ENCODE results near the gene FOXP1. TPM values are rescaled to one million over a fixed set of nuclear protein-coding genes. Genes with fewer than 3 reads are reported as not detected.

The FOXP1 gene
- total RNA-seq, 1 donor from 2014 or later, result 74.2 TPM

DNA sequence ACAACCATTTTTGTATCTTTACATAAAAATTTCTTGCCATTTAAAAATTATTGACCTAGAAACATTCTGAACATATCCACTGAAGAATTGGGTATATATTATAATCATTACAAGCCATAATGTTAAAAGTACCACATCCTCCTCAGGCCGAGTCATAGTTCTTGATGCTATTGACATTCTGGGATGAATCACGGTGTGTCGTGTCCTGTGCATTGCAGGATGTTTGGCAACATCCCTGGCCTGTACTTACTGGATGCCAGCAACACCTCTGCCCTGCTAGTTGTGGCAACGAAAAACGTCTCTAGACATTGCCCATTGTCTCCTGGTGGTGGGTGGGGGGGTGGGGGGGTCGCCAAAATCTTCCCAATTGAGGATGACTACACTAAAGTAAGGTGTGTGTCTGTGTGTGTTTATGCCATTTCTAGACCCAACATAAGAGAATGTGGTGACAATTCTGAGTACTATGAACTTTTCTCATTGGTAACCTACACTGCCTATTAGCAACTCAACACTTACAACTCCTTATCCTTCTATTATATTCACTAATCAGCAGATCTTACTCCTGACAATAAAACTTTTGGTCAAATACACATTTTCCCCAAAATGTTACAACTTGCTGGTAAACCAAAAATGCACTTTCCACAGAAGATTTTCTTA lies 471.6 kb downstream of the FOXP1 start:
- DNase-seq (ENCODE audit: low spot score), result no peak

DNA sequence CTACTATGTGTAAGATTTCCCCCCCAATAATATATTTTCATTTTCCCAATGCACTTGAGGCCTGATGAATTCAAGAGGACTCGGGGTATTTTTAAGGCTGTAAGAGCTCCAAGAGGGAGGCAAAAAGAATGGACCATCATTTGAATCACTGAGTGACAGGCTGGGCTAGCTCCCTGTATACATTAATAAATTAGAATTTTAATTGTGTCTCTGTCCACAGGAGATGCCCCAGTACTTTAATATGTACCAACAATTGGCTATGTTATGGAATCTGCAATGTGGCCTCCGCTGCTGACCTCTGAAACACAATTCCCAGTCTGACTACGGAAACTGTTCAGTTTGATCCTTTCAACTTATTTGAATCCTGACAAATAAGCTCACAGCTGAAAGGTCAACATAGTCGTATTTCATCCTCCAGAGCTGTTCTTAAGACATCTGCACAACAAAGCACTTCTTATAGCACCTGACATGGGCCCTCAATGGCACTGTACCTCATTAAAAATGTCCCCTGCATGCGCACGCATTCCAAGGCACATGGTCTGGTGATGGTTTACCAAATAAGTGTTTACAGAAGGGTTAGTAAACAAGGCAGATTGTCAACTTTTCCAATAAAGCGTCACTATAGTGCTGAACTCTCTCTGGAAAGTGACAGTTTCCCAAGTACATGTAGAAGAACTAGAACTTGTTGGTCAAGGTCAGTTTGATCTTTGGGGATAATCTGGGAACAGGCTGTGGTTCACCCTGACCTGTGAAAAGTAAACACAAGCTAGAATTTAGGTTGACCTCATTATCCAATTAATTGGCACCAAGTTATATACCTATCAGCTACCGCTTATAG lies 472.9 kb downstream of the FOXP1 start:
- no peak for DNase-seq (ENCODE audit: low spot score)

DNA sequence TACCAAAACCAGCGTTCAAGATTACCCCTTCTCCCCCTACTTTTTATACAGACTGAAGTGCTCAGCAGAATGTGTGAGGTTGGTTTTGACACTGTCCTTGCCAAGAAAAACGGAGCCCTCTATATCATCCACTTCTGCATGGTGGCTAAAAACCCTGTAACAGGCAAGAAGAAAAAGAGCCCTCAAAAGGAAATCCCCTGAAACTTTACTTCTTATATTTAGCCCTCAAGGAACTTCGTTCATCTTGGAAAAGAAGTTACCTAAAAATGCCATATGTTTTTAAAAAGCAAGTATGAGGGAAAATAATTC lies 473.6 kb downstream of the FOXP1 start:
- DNase-seq (ENCODE audit: low spot score), result no peak

DNA sequence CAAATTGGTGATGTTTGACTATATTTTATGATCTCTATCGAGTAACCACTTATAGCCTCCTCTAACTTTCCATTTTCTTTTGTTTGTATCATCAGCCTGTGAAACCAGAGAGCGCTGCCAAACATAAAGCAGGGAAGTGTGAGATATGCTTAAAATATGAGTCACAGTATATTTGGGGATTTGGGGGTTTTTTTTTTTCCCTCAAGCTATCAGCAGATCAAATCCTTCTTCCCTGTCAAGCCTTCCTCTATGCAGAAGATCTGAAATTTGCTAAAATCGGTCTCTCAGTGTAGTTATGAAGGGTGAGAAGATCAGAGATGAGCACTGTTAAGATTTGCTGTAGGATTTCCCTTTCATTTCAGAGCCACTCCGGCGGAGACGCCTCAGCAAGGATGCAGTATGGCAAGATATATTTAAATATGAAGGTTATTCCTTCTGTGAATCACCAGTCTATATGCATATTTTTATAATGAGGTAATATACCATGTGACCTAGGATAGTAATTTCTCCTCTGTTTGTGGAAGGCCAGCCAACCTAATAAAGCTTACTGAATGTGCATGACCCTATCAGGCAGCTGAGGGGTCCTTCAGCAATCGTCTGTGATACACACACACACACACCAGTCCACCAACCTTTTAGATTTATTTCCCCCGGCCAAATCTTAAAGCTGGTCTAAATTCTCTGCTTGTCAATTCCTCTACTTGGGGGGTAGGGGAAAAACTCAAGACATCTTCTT lies 474.1 kb downstream of the FOXP1 start:
- no peak for DNase-seq (ENCODE audit: low spot score)

DNA sequence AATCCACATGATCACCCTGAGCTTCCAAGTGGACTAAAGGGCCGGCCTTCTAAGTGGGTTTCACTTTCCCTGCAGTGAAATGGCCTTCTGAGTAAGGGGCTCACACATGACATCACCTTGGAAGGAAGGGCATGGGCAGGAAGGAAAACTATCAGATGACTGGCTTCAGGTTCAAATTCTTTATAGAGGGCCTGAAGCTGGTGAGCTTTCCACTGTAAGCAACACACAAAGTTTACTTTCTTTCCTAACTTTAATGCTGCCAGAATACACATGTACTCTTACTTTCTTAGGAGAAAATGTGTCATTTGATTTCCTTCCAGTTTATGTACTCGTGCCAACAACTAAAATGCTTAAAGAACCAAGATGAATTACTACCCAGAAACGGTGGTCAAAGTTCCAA lies 475.6 kb downstream of the FOXP1 start:
- no peak for DNase-seq (ENCODE audit: low spot score)

DNA sequence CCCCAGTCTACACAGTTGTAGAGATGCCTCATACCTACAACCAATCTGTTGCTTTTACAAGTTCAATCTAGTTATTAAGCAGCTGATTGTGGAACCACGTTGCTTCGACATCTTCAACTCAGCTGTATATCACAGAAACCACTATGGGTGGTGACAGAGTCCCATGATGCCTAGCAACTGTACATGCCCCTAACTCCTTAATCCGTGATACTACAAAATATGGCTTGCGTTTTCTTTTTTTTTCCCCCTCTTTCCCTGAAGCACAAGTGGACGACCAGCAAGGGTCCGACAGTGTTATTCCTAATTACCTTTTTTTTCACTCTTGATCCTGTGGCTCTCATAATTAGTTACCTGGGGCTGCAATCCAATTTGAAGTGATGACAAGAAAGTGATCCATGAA lies 478.6 kb downstream of the FOXP1 start:
- no peak for DNase-seq (ENCODE audit: low spot score)

DNA sequence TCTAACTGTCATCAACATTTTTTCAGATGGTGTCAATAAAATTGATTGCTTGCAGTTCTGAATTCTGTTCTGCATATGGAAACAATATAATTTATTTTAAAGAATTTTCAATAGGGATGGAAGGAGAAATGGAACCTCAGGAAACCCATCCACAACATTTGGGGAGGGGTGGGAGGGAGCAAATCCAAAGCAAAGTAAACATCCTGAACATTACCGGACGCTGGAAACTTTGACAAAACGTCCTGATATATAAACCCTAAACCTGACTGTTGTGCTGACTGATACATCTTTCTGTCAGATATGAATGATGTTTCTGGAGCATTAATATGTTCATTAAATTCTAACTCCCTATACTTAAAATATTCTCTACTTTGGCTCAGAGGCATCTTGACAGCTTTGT lies 479.0 kb downstream of the FOXP1 start:
- no peak for DNase-seq (ENCODE audit: low spot score)

DNA sequence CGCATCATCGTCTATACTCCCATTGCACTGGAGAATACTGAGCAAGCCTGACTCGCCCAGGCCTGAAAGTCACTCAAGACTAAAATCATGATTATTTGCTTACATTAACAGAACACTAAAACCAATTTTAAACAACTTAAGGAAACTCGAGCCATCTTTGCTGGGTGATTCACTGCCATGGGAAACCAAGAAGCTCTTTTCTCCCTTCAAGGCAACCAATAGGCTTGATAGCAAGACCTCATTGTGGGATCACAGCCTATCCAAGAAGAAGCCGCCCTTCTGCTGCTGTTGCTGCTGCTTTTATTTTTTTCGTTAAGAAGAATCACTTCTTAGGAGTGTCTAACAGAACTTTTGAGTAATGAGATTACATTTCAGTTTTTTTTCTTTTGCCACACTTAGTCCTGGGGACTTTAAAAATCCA lies 479.4 kb downstream of the FOXP1 start:
- DNase-seq (ENCODE audit: low spot score), result no peak

DNA sequence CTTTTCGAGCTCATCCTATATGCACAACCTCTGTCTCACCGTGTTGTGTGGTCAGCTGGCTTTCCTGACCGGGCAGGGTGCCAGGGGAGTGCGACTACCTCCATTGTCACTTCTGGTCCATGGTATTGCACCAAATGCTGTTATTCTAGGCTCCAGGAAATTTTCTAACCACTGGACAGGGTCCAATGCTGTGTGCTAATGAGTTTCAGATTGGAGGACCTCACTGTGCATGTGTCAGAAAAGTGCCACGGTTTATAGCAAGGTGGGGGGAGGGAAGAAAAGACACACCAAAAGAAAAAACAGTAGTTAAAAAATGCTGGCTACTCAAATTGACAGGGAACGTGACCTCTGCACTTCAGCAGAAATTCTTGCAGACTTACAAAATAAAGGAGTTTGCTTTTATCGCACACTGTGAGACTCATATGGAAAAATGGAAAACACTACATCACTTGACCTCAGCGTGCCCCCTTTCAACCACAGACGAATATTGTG lies 480.1 kb downstream of the FOXP1 start:
- no peak for DNase-seq (ENCODE audit: low spot score)

DNA sequence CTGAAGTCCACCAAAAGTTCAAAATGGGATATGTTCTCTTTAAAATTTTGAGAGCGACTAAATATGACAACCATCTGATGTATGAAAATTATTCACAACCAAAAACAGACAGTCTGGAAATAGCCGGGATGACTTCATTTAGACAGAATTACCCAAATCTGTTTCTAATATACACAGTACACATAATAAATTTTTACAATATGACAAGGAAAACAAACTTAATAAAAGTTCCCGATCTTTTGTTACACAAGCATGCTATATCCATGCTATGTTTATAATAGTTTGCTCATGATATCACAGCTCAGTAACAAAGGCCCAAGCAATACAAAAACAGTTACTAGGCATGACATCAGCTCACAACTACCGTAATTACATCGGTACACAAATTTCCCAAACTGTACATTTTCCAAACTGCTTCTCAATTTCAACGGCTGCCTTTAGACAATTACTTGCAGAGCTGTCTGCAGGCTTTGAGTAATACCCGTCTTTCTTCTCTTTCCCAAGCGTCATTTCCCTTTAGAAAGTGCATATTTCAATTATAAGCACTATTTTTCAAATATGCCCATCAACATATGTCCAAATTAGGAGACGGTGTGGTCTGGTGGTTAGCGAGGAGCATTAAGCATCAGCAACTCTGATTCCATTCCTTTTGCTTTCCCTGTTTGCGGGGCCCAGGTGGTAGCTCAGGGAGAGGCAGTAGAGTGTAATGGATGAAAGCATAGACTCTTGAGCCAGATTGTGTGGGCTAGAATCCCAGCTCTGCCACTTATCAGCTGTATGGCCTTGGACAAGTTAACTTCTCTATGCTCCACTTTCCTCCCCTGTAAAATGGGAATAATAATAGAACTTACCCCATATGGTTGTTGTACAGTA lies 481.2 kb downstream of the FOXP1 start:
- no peak for DNase-seq (ENCODE audit: low spot score)

DNA sequence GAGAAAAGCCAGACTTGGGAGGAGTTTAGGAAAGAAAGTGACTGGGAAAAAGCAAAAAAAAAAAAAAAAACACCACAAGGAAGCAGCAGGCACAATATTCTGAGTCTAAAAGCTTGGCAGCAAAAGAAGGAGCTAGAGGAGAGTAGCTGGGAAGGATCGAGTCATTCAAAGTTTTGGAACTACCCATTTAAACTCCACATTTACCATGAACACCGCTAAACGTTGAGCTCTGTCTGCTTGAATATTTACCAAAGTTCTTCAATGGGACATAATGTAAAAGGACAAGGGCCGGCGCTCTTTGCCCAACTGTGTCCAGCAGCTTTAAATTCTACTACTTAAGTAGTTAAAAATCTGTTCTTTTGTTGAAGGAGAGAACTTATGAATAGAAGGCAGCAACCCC lies 481.9 kb downstream of the FOXP1 start:
- DNase-seq (ENCODE audit: low spot score), result no peak

DNA sequence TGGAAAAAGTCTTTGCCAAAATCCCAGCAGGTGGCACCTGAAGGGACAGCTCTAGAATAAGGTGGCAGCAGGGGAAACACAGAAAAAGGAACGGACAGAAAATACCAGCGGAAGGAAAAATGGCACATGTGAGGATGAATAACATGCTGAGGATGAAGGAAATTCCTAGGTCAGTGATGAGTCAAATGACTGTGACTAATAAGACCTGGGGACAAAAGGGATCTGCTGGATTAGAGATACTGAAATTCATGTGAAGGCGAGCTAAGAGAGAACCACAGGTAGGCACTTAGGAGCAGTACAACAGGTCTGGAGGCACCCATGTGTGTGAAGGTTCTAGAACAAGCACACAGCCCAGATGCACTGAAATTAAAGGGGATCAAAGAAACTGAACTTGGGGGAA lies 482.5 kb downstream of the FOXP1 start:
- no peak for DNase-seq (ENCODE audit: low spot score)

DNA sequence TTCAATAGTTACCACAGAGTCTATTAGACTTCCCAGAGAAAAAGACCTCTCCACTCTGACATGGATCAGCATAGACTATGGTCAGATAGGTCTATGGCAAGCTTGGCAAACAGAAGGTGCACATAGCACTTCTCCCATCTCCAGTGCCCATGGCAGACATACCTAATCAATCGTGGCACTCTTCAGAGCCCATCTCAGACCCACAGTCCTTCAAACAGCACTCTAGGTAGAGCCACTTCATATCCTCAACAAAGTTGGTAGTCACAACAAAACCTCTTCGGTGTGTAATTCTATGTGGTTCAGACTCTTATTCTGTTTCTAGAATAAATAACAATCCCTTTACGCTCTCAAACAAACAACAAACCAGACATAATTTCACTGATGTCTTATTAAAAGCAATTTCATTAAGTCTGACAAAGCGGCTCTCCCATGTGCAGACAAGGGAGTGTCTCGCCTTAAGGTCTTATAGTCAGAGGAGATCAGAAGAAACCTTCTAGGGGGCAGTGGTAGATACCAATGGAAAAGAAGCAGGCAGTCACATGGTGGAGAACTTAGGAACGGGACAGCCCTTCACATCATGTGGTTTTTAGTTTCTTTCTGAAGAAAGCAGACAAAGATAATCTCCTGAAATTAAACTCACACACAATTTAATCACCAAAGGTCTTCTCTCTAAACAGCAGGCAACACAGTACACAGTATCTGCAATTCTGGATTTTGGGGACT lies 483.4 kb downstream of the FOXP1 start:
- DNase-seq (ENCODE audit: low spot score), result no peak

DNA sequence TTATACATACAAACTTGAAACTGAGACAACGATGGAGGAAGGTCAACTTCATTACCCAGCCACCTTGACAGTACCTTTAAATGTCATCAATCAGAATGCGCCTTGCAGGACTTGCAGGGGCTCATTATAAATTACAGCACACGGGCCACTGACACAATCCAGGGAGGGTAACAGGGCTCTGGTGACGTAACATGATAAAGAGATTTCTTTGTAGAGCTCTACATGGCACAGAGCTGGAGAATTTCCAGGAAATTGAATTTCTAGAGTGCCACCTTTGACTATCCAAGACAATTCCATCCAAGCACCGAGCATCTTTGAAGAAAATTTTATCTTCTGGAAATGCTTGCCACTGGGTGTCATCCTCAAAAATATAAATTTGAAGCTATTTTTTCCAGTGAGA lies 486.0 kb downstream of the FOXP1 start:
- no peak for DNase-seq (ENCODE audit: low spot score)

DNA sequence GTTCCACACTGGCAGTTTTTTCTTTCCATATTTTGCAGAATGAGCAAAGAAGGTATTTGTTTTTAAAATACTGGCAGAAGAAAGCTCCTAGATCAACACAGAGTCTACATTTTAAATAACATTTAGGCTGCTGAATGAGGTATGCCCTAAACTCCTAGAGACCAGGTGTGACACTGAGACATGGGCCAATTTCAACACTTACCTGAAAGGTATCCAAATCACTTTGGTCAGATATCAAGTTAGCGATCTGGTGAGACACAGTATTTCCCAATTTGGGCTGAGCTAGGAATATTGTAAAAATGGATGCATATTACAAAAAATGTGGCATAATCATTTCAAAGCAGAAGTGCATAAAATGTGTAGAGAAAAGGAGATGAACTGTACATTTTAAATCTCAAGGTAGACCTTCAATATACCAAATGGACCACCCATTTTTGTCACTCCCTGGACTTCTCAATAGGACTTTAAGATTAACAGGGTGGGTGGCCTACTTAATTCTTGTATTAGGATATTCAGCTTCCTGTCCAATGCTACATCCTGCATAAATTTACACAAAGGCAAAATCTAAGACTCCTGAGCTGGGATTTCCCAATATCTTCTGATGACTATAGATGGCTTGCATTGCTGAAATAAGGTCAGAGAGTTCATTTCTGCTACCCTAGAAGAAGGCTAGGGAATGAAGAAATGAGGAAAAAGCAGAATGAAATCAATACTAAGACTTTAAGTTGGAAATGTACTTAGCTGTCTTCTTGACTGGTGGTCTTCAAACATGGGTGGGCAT lies 487.8 kb downstream of the FOXP1 start:
- DNase-seq (ENCODE audit: low spot score), result no peak

DNA sequence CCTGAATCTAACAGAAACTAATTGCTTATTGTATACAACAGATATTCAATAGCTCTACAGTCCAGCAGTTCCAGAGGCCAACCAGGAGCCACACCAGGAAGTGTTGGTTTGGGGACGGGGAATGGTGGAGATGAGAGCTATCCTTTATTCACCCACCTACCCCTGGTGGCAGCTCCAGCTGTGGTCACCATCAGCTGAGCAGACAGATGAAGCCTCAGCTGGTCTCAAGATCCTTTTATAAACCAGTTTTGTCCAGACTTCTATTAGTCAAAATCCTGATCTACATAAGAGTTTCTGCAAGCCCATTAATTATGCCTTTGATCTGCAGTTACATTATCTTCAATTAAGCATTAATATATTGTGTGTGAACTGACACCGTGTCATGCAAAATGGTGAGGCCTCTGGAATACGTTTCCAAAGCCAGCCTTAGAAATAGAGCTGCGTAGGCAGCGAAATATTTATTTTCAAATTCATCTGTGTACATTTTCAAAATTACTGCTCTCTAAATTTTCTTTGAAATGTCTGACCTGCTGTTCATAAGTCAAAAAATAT lies 488.8 kb downstream of the FOXP1 start:
- DNase-seq (ENCODE audit: low spot score), result no peak

DNA sequence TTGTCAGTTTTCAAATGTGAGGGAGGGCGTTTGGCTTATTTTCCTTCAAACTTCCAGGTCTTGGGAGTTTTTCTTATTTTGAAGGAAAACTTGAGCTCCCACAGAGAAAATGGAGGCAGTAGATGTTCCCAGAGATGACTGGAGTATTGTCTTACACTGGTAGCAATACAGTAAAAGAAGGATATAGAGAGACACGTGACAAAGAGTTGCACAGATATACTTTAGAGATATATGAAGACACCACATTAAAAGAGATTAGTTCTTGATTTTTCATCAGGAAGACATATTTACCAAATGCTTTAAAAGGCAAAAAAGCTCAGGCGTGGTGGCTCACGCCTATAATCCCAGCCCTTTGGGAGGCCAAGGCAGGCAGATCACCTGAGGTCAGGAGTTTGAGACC lies 490.9 kb downstream of the FOXP1 start:
- DNase-seq (ENCODE audit: low spot score), result no peak

DNA sequence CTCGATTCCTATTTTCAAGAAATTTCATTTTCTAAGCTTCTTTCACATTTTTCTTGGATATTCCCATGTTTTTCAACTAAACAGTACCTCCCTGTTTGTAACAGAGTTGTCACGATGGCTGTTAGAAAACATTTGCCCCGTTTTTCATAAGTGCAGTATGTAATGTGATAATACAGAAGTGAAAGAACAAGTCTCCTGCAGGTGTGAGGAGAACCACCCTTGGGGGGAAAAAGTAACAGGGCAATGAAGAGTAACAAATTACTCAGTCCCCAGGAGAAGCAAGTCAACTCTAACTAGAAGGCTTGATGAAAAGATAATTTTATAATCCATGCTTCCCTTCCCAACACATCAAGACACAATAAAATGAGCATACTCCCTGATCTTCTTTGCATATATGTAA lies 493.3 kb downstream of the FOXP1 start:
- DNase-seq (ENCODE audit: low spot score), result no peak

DNA sequence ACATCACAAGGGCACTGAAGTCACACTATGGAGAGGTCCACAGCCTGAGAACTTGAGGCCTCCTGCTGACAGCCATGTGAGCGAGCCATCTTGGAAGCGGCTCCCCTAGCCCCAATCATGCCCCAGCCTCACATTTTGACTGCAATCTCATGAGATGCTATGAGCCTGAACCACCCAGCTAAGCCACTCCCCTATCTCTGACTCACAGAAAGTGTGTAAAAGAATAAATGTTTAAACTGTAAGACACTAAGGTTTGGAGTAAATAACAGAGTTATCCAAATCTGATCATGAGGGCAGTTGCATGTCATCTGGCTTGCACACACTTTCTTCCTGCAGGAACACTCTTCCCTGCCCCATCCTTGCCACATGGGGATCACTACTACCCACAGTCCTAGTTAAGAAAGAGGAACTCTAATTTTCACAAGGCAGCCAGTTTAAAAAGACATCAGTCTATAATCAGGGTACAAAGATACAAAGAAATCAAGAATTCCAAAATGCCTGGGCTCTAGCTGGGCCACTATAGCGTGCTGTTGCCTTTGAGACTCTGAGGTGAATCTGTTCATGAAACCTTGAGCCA lies 494.2 kb downstream of the FOXP1 start:
- DNase-seq (ENCODE audit: low spot score), result no peak

Measured in mesenteric fat pad (tissue), 1 donor.